ENCODE data around the gene COL4A3.

COL4A3 gene

GRCh38 chr2:227163998-227164762 is at the start of gene COL4A3, which contains the start of gene COL4A4:
TSS of gene COL4A3 (plus strand) at chr2:227164624. CDS start at chr2:227164727, 103 bp downstream.
TSS of gene COL4A4 (minus strand) at chr2:227164205. CDS start at chr2:227147483, 16,722 bp downstream.
- DNase-seq, result no peak

GRCh38 chr2:227115761-227116160 is 48.7 kb upstream of the COL4A3 start:
- DNase-seq, result no peak

- DNase-seq, result no peak
These were observed 47.4 kb upstream of the COL4A3 start for GRCh38 chr2:227117027-227117426.

DNA sequence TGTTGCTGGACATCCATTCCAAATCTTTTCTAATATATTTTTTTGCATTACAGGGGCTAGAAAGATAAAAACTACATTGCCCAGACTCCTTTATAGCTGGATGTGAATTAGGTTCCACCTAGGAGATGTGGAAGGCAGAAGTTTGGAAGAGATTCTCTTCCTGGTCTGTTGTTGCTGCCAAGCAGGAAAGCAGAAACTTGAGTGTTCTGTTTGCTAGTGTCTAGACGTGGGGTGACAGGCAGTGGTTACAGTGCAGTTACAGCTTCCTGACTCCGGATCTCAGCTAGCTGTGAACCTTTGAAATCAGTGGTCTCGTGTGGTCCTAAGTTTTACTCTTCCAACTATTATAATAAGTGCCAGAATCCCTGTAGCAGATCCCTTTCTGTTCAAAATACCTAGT is 46.6 kb upstream of the COL4A3 start:
- DNase-seq, result no peak

DNA sequence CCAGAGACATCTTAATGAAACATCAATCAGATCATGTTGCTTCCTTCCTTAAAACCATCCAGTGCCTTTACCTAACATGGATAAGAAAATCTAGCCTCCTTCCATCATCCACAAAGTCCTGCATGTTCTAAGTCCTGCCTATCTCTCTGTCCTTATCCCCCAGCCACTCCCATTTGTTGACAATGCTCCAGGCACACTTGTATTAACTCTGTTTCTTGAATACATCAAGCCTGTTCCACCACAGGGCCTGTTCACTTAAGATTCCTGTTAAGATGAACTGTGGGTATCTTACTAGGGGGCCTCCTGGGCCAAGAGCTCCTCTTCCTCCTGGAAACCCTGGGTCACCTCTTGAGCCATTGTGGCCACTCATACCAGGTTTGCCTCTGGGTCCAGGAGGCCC is 46.1 kb upstream of the COL4A3 start:
- DNase-seq, result no peak

- DNase-seq, result no peak
These were observed 40.7 kb upstream of the COL4A3 start for GRCh38 chr2:227123697-227124096.

DNA sequence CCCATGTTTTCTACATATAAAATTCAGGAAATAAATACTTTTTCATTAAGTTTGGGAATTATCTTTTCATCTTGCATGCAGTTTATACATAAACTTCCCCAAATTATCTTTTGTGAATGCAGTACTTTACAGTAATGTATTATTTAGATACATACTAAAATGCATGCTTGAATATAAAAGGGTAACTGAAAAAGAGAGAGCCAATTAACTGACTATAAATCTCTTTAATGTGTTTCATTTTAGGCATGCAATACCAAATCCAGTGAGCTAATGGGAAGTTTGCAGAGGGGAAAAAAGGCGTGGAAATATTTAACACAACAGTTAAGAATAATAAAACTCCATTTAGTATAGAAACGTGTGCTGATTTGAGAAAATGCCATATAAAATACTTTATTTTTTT is 39.6 kb upstream of the COL4A3 start:
- no peak for DNase-seq

DNA sequence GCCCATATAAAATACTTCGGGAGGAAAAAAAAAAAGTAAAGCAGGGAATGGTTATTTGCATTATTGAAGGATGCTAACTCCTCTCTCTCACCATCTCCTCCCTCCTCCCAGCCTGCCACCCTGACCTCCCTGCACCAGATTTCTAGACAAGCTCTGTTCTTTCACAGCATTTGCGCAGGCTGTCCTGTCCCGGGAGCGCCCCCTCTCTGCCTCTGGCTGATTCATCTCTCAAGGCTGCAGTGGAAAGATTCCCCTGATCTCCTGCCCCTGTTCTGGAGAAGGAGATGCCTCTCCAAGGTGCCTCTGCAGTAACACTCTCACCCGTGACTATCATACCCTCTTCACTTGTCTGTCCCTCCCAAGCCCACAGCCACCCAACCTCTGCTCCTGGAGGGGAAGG is 38.9 kb upstream of the COL4A3 start:
- DNase-seq, result no peak

GRCh38 chr2:227127201-227127600 is 37.2 kb upstream of the COL4A3 start:
- no peak for DNase-seq

- DNase-seq, result no peak
These were observed 33.8 kb upstream of the COL4A3 start for GRCh38 chr2:227130636-227131035.

GRCh38 chr2:227132986-227133385 is 31.4 kb upstream of the COL4A3 start:
- DNase-seq, result no peak

GRCh38 chr2:227134591-227134990 is 29.8 kb upstream of the COL4A3 start:
- no peak for DNase-seq

- no peak for DNase-seq
These were observed 23.1 kb upstream of the COL4A3 start for GRCh38 chr2:227141301-227141700.

DNA sequence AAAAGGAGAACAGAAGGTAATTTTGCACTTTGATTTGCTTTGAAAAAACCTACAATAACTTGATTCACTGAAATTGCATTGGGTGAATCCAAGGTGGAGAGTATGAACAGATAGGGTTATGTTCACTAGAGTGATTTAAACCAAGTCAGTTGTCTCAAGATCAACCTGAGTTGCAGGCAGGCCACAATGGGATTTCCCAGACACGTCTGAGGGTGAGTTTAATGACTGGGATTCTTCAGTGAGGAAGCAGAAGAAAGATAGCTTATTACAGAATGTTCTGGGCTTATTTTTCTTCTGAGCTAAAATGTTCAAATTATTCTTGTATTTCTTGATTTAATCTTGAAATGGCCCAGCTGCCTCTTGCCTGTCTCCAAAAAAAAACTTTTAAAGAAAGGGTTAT is 20.5 kb upstream of the COL4A3 start:
- no peak for DNase-seq

GRCh38 chr2:227146456-227146855 is 18.0 kb upstream of the COL4A3 start:
- no peak for DNase-seq

- DNase-seq, result no peak
These were observed 17.4 kb upstream of the COL4A3 start for GRCh38 chr2:227147023-227147422.

GRCh38 chr2:227148106-227148505 is 16.3 kb upstream of the COL4A3 start:
- DNase-seq, result no peak

GRCh38 chr2:227150222-227150936 is 14.0 kb upstream of the COL4A3 start:
- DNase-seq, result no peak

GRCh38 chr2:227152093-227152766 is 12.2 kb upstream of the COL4A3 start:
- DNase-seq, result no peak

GRCh38 chr2:227153307-227153706 is 11.1 kb upstream of the COL4A3 start:
- no peak for DNase-seq

DNA sequence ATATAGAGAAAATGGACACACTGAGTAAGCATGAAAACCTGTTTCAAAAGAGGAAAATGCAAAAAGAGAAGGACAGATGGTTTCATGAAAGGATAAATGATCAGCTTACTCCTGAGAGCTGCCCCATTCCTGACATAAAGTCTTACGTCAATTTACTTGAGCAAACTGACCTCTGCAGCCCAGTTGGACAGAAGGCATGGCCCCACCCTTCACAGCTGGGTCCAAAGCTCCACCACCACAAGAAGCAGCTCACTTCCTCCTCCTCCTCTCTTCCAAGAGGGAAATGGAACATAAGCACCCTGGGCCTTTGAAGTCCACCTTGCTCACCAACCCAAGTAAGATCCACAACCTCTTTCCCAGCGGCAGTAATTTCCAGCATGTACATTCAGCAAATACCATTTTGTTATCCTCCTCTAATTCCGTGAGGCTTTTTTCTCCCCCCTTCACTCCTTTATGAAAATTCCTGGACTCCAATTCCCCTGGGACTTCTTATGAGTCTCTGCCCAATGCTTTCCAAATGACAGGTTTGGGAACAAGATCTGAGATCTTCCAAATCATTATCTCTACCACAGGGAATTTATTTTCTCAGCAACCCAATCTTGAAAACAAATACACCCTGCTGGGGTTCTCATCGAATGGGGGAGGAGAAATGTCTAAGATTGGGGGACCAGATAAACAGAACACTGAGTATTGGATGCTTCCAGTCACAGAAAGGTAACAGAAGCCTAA is 10.5 kb upstream of the COL4A3 start:
- no peak for DNase-seq

GRCh38 chr2:227154986-227155774 is 9.2 kb upstream of the COL4A3 start:
- DNase-seq, result no peak

All from activated CD4-positive, alpha-beta T cell treated with anti-CD3 and anti-CD28 coated beads, Interleukin-2, amount 50 U/mL, for 4 hours (primary cell).